GM19438 (cell line): Measurements from ENCODE around the gene EMP2.
"Not testable (repeated sequence)": the region's sequence is repeated elsewhere in the genome, so short reads cannot be mapped to it uniquely, and the experiment has no call there.

Source experiments
- ATAC-seq: cut with Tn5 transposase; IDR thresholded peaks from one replicate; pipeline ENCODE4 v1.9.1; 2021; ENCODE audit warnings: low read depth; ENCODE audit not compliant: unreplicated experiment

The EMP2 gene

GRCh38 chr16:10579965-10580882 is at the start of gene EMP2:
Gene EMP2 (minus strand): TSS chr16:10580598. CDS start chr16:10547617, 32,981 bp downstream.
- ATAC-seq = no peak

GRCh38 chr16:10629592-10629963 is 49.2 kb upstream of the EMP2 start:
- ATAC-seq = no peak

GRCh38 chr16:10625595-10626357 is 45.4 kb upstream of the EMP2 start:
- no peak for ATAC-seq

GRCh38 chr16:10624527-10624926 is 44.1 kb upstream of the EMP2 start:
- ATAC-seq = no peak

- no peak for ATAC-seq
Measured at GRCh38 chr16:10623059-10623458, 42.7 kb upstream of the EMP2 start.

GRCh38 chr16:10622036-10622921 is 41.9 kb upstream of the EMP2 start:
- no peak for ATAC-seq

- not testable (repeated sequence) for ATAC-seq
Measured at GRCh38 chr16:10621216-10621949, 41.0 kb upstream of the EMP2 start.

GRCh38 chr16:10620120-10620519 is 39.7 kb upstream of the EMP2 start:
- no peak for ATAC-seq

GRCh38 chr16:10619271-10619849 is 39.0 kb upstream of the EMP2 start:
- ATAC-seq = no peak

- no peak for ATAC-seq
Measured at GRCh38 chr16:10618710-10619209, 38.4 kb upstream of the EMP2 start.

- no peak for ATAC-seq
Measured at GRCh38 chr16:10617662-10618420, 37.4 kb upstream of the EMP2 start.

- no peak for ATAC-seq
Measured at GRCh38 chr16:10616756-10617640, 36.6 kb upstream of the EMP2 start.

GRCh38 chr16:10616419-10616755 is 36.0 kb upstream of the EMP2 start:
- no peak for ATAC-seq

GRCh38 chr16:10614685-10615084 is 34.3 kb upstream of the EMP2 start:
- ATAC-seq = no peak

GRCh38 chr16:10613785-10614485 is 33.5 kb upstream of the EMP2 start:
- ATAC-seq = no peak

GRCh38 chr16:10612649-10613179 is 32.3 kb upstream of the EMP2 start:
- ATAC-seq = no peak

- ATAC-seq = no peak
Measured at GRCh38 chr16:10611825-10612342, 31.5 kb upstream of the EMP2 start.
